ENCODE measurements around the gene SCYGR5. TPM values are rescaled to one million over a fixed set of nuclear protein-coding genes. Genes with fewer than 3 reads are reported as not detected.

Gene SCYGR5
- total and polyA plus RNA-seq, 2 of the 8 experiments (the other 6 are each of a cell fraction or from before 2014, with no cell fraction given), result not detected

DNA sequence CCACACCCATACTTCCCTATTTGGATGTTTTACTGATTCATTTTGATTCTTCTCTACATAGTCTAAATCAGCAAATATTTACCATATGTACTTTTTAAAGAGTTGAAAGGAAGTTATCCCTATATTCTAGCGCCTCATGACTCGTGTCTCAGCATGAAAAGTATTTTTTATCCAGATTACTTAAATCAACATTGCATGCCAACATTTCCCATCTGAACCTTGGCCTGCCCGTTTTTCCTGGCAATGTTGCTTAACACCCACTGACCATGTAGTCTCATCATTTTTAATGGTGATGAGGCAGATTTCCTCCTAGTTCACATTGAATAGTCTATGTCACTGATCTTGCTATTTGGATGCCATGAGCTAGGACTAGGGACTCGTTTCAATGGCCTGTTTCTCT, 13.2 kb upstream of the SCYGR5 start (continued):
- TF ChIP-seq TEAD4 (IDR thresholded peaks at IDR 0.05; ENCODE audit: low read depth, low read length) (no peak), CBX5 (IDR thresholded peaks at IDR 0.05; ENCODE audit: low read depth, low read length) (no peak), HDAC6 (IDR thresholded peaks at IDR 0.05; ENCODE audit: low read depth, low read length) (no peak)
